HG02885 (cell line): Measurements from ENCODE around the gene KCNN2.

Source experiments
- ATAC-seq: cut with Tn5 transposase; IDR thresholded peaks from one replicate; pipeline ENCODE4 v1.9.1; 2021; ENCODE audit warnings: mild to moderate bottlenecking; ENCODE audit not compliant: unreplicated experiment, poor library complexity

KCNN2 gene

GRCh38 chr5:114362197-114362976, 517 bp downstream of the KCNN2 start:
- ATAC-seq: peak; percentile 21

GRCh38 chr5:114362977-114363761, 1.3 kb downstream of the KCNN2 start:
- no peak for ATAC-seq

GRCh38 chr5:114363837-114364236, 2.0 kb downstream of the KCNN2 start:
- no peak for ATAC-seq

- no peak for ATAC-seq
These were observed 5.2 kb downstream of the KCNN2 start for GRCh38 chr5:114367029-114367428.

GRCh38 chr5:114369680-114370417, 8.0 kb downstream of the KCNN2 start:
- no peak for ATAC-seq

GRCh38 chr5:114377050-114377844, 15.4 kb downstream of the KCNN2 start:
- ATAC-seq: no peak

- no peak for ATAC-seq
These were observed 16.1 kb downstream of the KCNN2 start for GRCh38 chr5:114377946-114378345.

GRCh38 chr5:114380721-114381120, 18.9 kb downstream of the KCNN2 start:
- no peak for ATAC-seq

- no peak for ATAC-seq
These were observed 25.6 kb downstream of the KCNN2 start for GRCh38 chr5:114387433-114387832.

- ATAC-seq: no peak
These were observed 28.6 kb downstream of the KCNN2 start for GRCh38 chr5:114390431-114390830.

- no peak for ATAC-seq
These were observed 29.5 kb downstream of the KCNN2 start for GRCh38 chr5:114391321-114391720.

GRCh38 chr5:114393159-114393558, 31.3 kb downstream of the KCNN2 start:
- ATAC-seq: no peak

GRCh38 chr5:114402206-114402605, 40.3 kb downstream of the KCNN2 start:
- ATAC-seq: no peak

GRCh38 chr5:114407783-114408182, 45.9 kb downstream of the KCNN2 start:
- no peak for ATAC-seq

- no peak for ATAC-seq
These were observed 47.0 kb downstream of the KCNN2 start for GRCh38 chr5:114408847-114409246.

GRCh38 chr5:114411380-114411931, 49.6 kb downstream of the KCNN2 start:
- no peak for ATAC-seq

- peak; percentile 64 for ATAC-seq
These were observed 50.8 kb downstream of the KCNN2 start for GRCh38 chr5:114412510-114413171.

- ATAC-seq: no peak
These were observed 53.9 kb downstream of the KCNN2 start for GRCh38 chr5:114415760-114416159.

- no peak for ATAC-seq
These were observed 54.4 kb downstream of the KCNN2 start for GRCh38 chr5:114416254-114416653.
